SK-N-SH (cell line): ENCODE measurements around the gene TMEM138. TPM values are rescaled to one million over a fixed set of nuclear protein-coding genes. Genes with fewer than 3 reads are reported as not detected.

Experiments used
- CTCF ChIA-PET: fragments of 300-600, 350-600 bp; formaldehyde crosslinking; extraction: SDS; loops from one replicate; lab custom pipeline; 2021; lab: Yijun Ruan, JAX
- POLR2A ChIA-PET: fragments of 350-600 bp; sonication (Branson Sonifier 250); formaldehyde crosslinking; extraction: SDS; loops from one replicate; lab custom pipeline; 2020; ENCODE audit warnings: antibody characterized with exemption, inconsistent platforms; lab: Yijun Ruan, JAX
- DNase-seq: peaks from one replicate; pipeline ENCODE4 v3.0.0; 2012
- H2AFZ ChIP-seq: fragments of 200-600 bp; sonication (generic); 2 replicates; pipeline ENCODE4 v1.8.1; 2016; ENCODE audit warnings: antibody characterized with exemption, mild to moderate bottlenecking, low read depth
- H3F3A ChIP-seq: fragments of 200-600 bp; sonication (generic); replicated peaks from 2 replicates; pipeline ENCODE3; 2016; ENCODE audit warnings: antibody characterized with exemption, mild to moderate bottlenecking; ENCODE audit not compliant: insufficient read depth
- H3K27ac ChIP-seq, 2 experiments: fragments of 200-500 bp in 1 of 2; fragments of 200-600 bp in 1 of 2; sonication (Bioruptor generic) in 1 of 2; sonication (generic), shearing (Covaris generic) in 1 of 2; 2 replicates each; pipeline versions ENCODE4 v1.5.1 to v1.6.1; 2014 to 2016; ENCODE audit warnings: low read depth in 2 of 2, inconsistent platforms in 1 of 2, low read length in 1 of 2, mild to moderate bottlenecking in 1 of 2, mixed read lengths in 1 of 2
- H3K27me3 ChIP-seq: fragments of 200-600 bp; sonication (generic), shearing (Covaris generic); 2 replicates; pipeline ENCODE4 v1.6.1; 2016; ENCODE audit warnings: mixed run types; ENCODE audit not compliant: insufficient read depth
- H3K36me3 ChIP-seq, 2 experiments: fragments of 200-500 bp in 1 of 2; fragments of 200-600 bp in 1 of 2; sonication (Bioruptor generic) in 1 of 2; sonication (generic) in 1 of 2; replicated peaks in 1 of 2; 2 replicates each; pipeline versions ENCODE3 to v1.5.1; 2014 to 2016; ENCODE audit warnings: low read length in 1 of 2, mild to moderate bottlenecking in 1 of 2; ENCODE audit not compliant: insufficient read depth in 2 of 2, control insufficient read depth in 1 of 2
- H3K4me1 ChIP-seq, 2 experiments: fragments of 200-500 bp in 1 of 2; fragments of 200-600 bp in 1 of 2; sonication (Bioruptor generic) in 1 of 2; sonication (generic), shearing (Covaris generic) in 1 of 2; 2 replicates each; pipeline versions ENCODE4 v1.5.1 to v1.6.1; 2014 to 2016; ENCODE audit warnings: low read depth in 1 of 2, low read length in 1 of 2, mixed run types in 1 of 2; ENCODE audit not compliant: insufficient read depth in 2 of 2, control insufficient read depth in 1 of 2
- H3K4me2 ChIP-seq: fragments of 200-600 bp; sonication (generic), shearing (Covaris generic); 2 replicates; pipeline ENCODE4 v1.6.1; 2017; ENCODE audit warnings: mixed run types
- H3K4me3 ChIP-seq, 2 experiments: fragments of 200-500 bp in 1 of 2; fragments of 200-600 bp in 1 of 2; sonication (Bioruptor generic) in 1 of 2; sonication (generic), shearing (Covaris generic) in 1 of 2; 2 replicates each; pipeline versions ENCODE4 v1.5.1 to v1.8.1; 2014 to 2016; ENCODE audit warnings: low read depth in 2 of 2, inconsistent platforms in 1 of 2, low read length in 1 of 2, mild to moderate bottlenecking in 1 of 2, mixed read lengths in 1 of 2, moderate library complexity in 1 of 2
- H3K79me2 ChIP-seq: fragments of 200-600 bp; sonication (generic); 2 replicates; pipeline ENCODE4 v1.8.1; 2017; ENCODE audit warnings: mild to moderate bottlenecking; ENCODE audit not compliant: insufficient read depth
- H3K9ac ChIP-seq: fragments of 200-600 bp; sonication (generic); 2 replicates; pipeline ENCODE4 v1.6.1; 2017; ENCODE audit warnings: mixed run types
- H3K9me2 ChIP-seq: fragments of 200-600 bp; sonication (generic); 2 replicates; pipeline ENCODE4 v1.6.1; 2017; ENCODE audit warnings: mixed run types
- H3K9me3 ChIP-seq: fragments of 200-600 bp; sonication (generic); 2 replicates; pipeline ENCODE4 v1.6.1; 2017; ENCODE audit warnings: mixed run types, mild to moderate bottlenecking, moderate library complexity
- H4K20me1 ChIP-seq: fragments of 200-600 bp; sonication (generic); 2 replicates; pipeline ENCODE4 v1.6.1; 2017; ENCODE audit warnings: mild to moderate bottlenecking, mixed run types; ENCODE audit not compliant: insufficient read depth
- EP300 ChIP-seq, 2 experiments: IDR thresholded peaks; 2 replicates each; pipeline versions ENCODE4 v1.4.0 to v1.6.1; 2012; ENCODE audit warnings: borderline replicate concordance in 1 of 2, low read depth in 1 of 2, low read length in 1 of 2
- FOSL2 ChIP-seq: IDR thresholded peaks from 2 replicates; pipeline ENCODE4 v1.4.0; 2012; ENCODE audit warnings: low read depth, mild to moderate bottlenecking, moderate library complexity, borderline replicate concordance
- GATA2 ChIP-seq: sonication (generic); formaldehyde crosslinking; IDR thresholded peaks from 2 replicates; pipeline ENCODE4 v1.5.0; 2020; ENCODE audit warnings: mild to moderate bottlenecking, missing genetic modification reagents
- MXI1 ChIP-seq: IDR thresholded peaks from 2 replicates; pipeline ENCODE4 v1.6.1; 2012; ENCODE audit warnings: mild to moderate bottlenecking, low read depth, low read length, improper control_type of control experiment
- NFIC ChIP-seq: IDR thresholded peaks from 2 replicates; pipeline ENCODE4 v1.4.0; 2012; ENCODE audit warnings: borderline replicate concordance
- RAD21 ChIP-seq: IDR thresholded peaks from 2 replicates; pipeline ENCODE4 v1.6.1; 2012; ENCODE audit warnings: mild to moderate bottlenecking, low read length
- RCOR1 ChIP-seq: fragments of 150-350 bp; IDR thresholded peaks from 2 replicates; pipeline ENCODE4 v1.6.1; 2017; ENCODE audit warnings: antibody characterized with exemption, low read length
- RFX5 ChIP-seq: IDR thresholded peaks from 2 replicates; pipeline ENCODE4 v1.6.1; 2012; ENCODE audit warnings: mild to moderate bottlenecking, improper control_type of control experiment, low read length
- RXRA ChIP-seq: IDR thresholded peaks from 2 replicates; pipeline ENCODE4 v1.4.0; 2012; ENCODE audit warnings: low read depth, mild to moderate bottlenecking, borderline replicate concordance
- SMC3 ChIP-seq: IDR thresholded peaks from 2 replicates; pipeline ENCODE4 v1.6.1; 2012; ENCODE audit warnings: low read depth, low read length, improper control_type of control experiment
- TCF12 ChIP-seq: IDR thresholded peaks from 2 replicates; pipeline ENCODE4 v1.4.0; 2012
- TEAD4 ChIP-seq: IDR thresholded peaks from 2 replicates; pipeline ENCODE4 v1.4.0; 2012; ENCODE audit warnings: mild to moderate bottlenecking, borderline replicate concordance; ENCODE audit not compliant: insufficient read depth
- WGBS: methylation state at CpG from one replicate; pipeline ENCODE4 v1.1.6; 2017; ENCODE audit warnings: low lambda C conversion rate; 5-methylcytosine and 5-hydroxymethylcytosine counted together
- polyA plus RNA-seq, 3 experiments: library from polyadenylated mRNA; depleted of rRNA; stranded (reverse); fragments of >200 nt; gene quantifications; 2 replicates each; pipeline ENCODE4 v1.2.3, GENCODE V29; 2012
- TF ChIP-seq, protein P1 (sequence below): IDR thresholded peaks from 2 replicates; pipeline ENCODE4 v1.4.0; 2012; ENCODE audit warnings: low read depth
- TF ChIP-seq, protein P2 (sequence below): fragments of 150-350 bp; IDR thresholded peaks from 2 replicates; pipeline ENCODE4 v1.6.1; 2016; ENCODE audit warnings: mild to moderate bottlenecking, low read depth, low read length

The TMEM138 gene
- polyA plus RNA-seq, 1 of the 3 experiments (the other 2 are of a cell fraction), result 82.2 TPM

DNA sequence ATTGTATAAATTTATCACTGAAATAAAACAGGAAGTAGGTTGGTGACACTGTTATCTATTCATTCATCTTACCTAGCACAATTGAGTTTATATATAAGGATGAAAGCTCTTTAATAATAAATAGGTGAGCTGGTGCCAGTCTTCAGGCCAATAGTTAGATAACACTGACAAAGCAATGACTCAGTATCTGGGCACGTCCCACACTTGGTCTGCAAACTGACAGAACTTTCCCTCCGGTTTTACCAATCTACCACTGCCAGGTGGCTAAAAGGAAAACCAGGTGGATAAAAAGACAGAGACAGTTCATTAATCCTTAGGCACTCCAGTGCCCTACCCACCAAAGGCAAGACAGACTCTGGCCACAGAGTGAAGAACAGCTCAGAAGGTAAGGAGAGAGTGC lies 46.9 kb upstream of the TMEM138 start (continued):
- no peak for TF ChIP-seq SMC3

DNA sequence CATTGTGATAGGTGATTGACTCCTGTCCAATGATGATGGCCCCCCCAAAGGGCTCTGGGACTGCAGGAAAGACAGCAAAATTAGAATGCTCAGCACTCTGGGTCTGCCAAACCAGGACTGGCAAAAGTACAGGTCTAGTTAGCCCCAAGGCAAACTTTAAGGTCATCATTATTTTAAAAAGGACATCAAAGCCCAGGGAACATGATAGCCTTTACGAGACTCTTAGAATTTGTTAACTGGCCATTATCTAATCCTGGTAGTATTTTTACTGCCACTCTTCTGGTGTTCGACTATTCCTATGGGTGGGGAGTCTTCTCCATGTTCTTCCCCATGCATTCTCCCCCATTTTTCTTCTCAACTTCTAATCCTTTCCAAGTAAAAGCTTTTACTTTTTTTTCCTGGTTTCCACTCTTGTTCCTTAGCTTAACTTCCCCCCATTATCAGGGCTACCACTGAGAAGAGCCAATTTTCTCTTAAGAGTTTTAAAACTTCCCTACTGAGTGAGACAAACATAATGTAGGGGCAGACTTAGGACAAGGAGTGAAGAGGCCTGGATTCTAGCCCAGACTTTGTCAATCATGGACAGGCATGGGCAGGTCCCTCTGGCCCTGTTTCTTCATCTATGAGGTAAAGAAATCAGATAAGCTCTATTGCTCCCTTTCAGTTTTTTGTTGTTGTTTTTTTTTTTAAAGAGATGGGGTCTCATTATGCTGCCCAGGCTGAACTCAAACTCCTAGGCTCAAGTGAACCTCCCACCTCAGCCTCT lies 36.3 kb upstream of the TMEM138 start:
- Histone ChIP-seq H3K4me3 (no peak overlapping the region), H3K4me2 (no peak overlapping the region), H2AFZ (no peak overlapping the region)
- POLR2A ChIA-PET, result no interaction called here
- DNase-seq, result no peak
- TF ChIP-seq NFIC (no peak), RAD21 (no peak), MXI1 (no peak), RFX5 (no peak), RCOR1 (no peak), GATA2 (CRISPR knock-in tag) (no peak), RXRA (no peak), TEAD4 (no peak), EP300 (IDR thresholded peaks at IDR 0.05; ENCODE audit: borderline replicate concordance in 1 of 2, low read depth in 1 of 2, low read length in 1 of 2) (no peak)
- TF ChIP-seq, protein P1, sequence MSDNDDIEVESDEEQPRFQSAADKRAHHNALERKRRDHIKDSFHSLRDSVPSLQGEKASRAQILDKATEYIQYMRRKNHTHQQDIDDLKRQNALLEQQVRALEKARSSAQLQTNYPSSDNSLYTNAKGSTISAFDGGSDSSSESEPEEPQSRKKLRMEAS, result no peak
- TF ChIP-seq, protein P2, sequence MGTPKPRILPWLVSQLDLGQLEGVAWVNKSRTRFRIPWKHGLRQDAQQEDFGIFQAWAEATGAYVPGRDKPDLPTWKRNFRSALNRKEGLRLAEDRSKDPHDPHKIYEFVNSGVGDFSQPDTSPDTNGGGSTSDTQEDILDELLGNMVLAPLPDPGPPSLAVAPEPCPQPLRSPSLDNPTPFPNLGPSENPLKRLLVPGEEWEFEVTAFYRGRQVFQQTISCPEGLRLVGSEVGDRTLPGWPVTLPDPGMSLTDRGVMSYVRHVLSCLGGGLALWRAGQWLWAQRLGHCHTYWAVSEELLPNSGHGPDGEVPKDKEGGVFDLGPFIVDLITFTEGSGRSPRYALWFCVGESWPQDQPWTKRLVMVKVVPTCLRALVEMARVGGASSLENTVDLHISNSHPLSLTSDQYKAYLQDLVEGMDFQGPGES, result no peak
- TF ChIP-seq, all 33 proteins: peak for 0
- Histone ChIP-seq H3K36me3 (peaks cover 75 to 78% of the 10 kb centered on the region in 2 experiments), H3K9ac (no peak overlapping the region), H3K79me2 (peaks cover 66% of the 10 kb centered on the region), H4K20me1 (peaks cover 27% of the 10 kb centered on the region), H3K27ac (no peak overlapping the region), H3K9me2 (no peaks in the 10 kb centered on the region), H3K27me3 (no peaks in the 10 kb centered on the region), H3K9me3 (no peaks in the 10 kb centered on the region), H3F3A (peaks cover 9% of the 10 kb centered on the region), H3K4me1 (peaks cover 0 to 10% of the 10 kb centered on the region in 2 experiments; a peak in 2 of 4 replicates)
- CTCF ChIA-PET, result interaction anchor here (1.7 to 3.4 kb wide), 3 partner anchors 10 to 60 kb away, joined by 5 to 23 read pairs (median 18); partner anchors contain the start of genes CYB561A3 and TMEM138
- WGBS, result 90% methylated on average over 2 of the region's 2 CpGs

DNA sequence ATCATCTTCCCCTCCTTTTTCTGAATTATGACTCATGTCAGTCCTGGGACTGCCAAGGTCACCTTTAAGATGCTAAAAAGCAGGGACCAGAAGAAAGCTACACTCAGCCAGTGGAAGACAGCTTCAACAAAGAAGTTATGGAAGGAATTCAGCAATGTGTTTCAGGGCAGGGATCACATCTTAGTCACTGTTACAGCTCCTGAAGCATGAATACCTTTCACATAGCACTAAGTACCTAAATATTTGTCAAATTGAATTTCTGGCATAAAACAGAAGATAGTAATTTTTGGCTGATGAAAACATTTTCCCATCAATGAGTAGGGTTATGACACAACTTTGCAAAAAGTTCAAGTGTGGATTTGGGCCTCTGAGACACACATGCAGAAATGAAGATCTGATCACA lies 34.5 kb upstream of the TMEM138 start:
- H3K4me3 ChIP-seq, result no peak overlapping the region

More for the DNA sequence above, 34.5 kb upstream of the TMEM138 start:
- peak overlapping the region in 1 of 2 experiments; percentile 18; a peak in 3 of 4 replicates for H3K27ac ChIP-seq
- POLR2A ChIA-PET, result interaction anchor here (1.1 kb wide), 1 partner anchor 35 kb away, joined by 3 read pairs; the partner anchor contains the start of gene TMEM138
- H3K27me3 ChIP-seq, result no peaks in the 10 kb centered on the region
- H3K9me3 ChIP-seq, result no peaks in the 10 kb centered on the region
- CTCF ChIA-PET, result interaction anchor here (3.2 to 3.4 kb wide), 2 partner anchors 9 to 58 kb away, joined by 18 to 23 read pairs; no protein-coding TSS in a partner anchor
- H3K9me2 ChIP-seq, result no peaks in the 10 kb centered on the region
- peaks cover 80% of the 10 kb centered on the region for H3K79me2 ChIP-seq
- H3K4me2 ChIP-seq, result no peak overlapping the region
- TF ChIP-seq RXRA, result no peak
- peak; percentile 10; the same call in 1 of the 2 replicates for TF ChIP-seq FOSL2
- peak; percentile 15; the same call in 1 of the 2 replicates for TF ChIP-seq TCF12
- peaks cover 12 to 18% of the 10 kb centered on the region in 2 experiments for H3K4me1 ChIP-seq
- peaks cover 59 to 60% of the 10 kb centered on the region in 2 experiments for H3K36me3 ChIP-seq
- peaks cover 38% of the 10 kb centered on the region for H4K20me1 ChIP-seq
- no peak for DNase-seq
- H3F3A ChIP-seq, result peaks cover 9% of the 10 kb centered on the region
- no peak overlapping the region for H2AFZ ChIP-seq
- H3K9ac ChIP-seq, result peak overlapping the region; percentile 24; the same call in 1 of the 2 replicates
